ENCODE measurements around the gene PTPRS. TPM values are rescaled to one million over a fixed set of nuclear protein-coding genes. Genes with fewer than 3 reads are reported as not detected.

PTPRS gene
- polyA plus RNA-seq, 1 donor (not counting 4 experiments of a cell fraction or from before 2014, with no cell fraction given) = 2.5 TPM

DNA sequence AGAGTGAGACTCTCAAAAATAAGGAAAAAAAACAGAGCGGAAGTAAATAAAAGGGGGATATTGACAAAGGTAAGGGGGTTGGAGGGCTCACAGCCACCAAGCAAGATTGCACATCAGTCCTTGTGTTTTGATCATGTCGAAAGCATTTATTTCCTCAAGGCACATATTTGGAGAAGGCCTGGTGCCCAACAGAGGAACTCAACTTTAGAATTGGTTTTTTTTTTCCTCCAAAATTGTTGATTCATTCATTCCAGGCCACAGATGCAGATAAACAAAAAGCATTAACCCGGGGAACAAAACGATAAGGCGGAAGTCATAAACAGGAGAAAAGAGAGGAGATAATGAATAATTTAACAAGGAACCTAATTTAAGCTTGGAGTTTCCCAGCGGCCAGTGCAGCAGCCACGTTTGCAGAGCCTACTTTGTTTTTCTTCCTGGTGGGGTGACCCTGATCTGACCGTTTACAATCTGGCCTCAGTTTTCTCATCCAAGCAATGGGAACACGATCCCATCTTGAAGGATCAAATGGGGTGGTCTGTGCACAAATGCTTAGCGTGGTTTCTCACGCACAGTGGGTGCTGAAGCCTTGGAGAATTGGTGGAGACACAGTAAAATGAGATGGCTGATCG, 2.1 kb upstream of the PTPRS start:
- dilution Hi-C loops (cut with MboI; ENCODE audit: extremely low pct_ligation_motif_present, low sequenced_read_pairs) = no loop called here
- Histone ChIP-seq H3K36me3 (ENCODE audit: control insufficient read depth in 2 of 2, extremely low read depth in 1 of 2, insufficient read depth in 2 of 2, low read length in 2 of 2) (no peaks in the 10 kb centered on the region), H3K4me3 (ENCODE audit: control insufficient read depth in 2 of 3, extremely low read depth in 1 of 3, insufficient read depth in 2 of 3, low read depth in 1 of 3, low read length in 3 of 3) (no peak overlapping the region), H3K4me1 (ENCODE audit: control insufficient read depth, extremely low read depth, insufficient read depth, low read length) (peaks cover 19% of the 10 kb centered on the region), H2AFZ (ENCODE audit: control insufficient read depth, low read length) (no peak overlapping the region), H3K79me2 (ENCODE audit: control insufficient read depth, insufficient read depth, low read length) (no peaks in the 10 kb centered on the region), H3K4me2 (ENCODE audit: control insufficient read depth, extremely low read depth, insufficient read depth, low read depth, low read length) (no peak overlapping the region), H3K27me3 (ENCODE audit: control insufficient read depth, extremely low read depth, insufficient read depth, low read length) (peaks cover 22% of the 10 kb centered on the region), H3K9ac (ENCODE audit: control insufficient read depth, extremely low read depth, insufficient read depth, low read length) (no peak overlapping the region), H3K9me1 (ENCODE audit: control insufficient read depth, extremely low read depth, insufficient read depth, low read length) (no peaks in the 10 kb centered on the region), H3K27ac (ENCODE audit: control insufficient read depth, insufficient read depth, low read length) (no peak overlapping the region), H3K9me3 (ENCODE audit: control insufficient read depth, low read depth, low read length) (no peaks in the 10 kb centered on the region), H4K20me1 (ENCODE audit: control insufficient read depth, extremely low read depth, insufficient read depth, low read length) (no peaks in the 10 kb centered on the region)
- FAIRE-seq (no peak), DNase-seq (ENCODE audit: low read depth, low spot score) (no peak)
- no peak for TF ChIP-seq EZH2 (IDR thresholded peaks at IDR 0.05; ENCODE audit: low read length)
- TF ChIP-seq, protein P1, sequence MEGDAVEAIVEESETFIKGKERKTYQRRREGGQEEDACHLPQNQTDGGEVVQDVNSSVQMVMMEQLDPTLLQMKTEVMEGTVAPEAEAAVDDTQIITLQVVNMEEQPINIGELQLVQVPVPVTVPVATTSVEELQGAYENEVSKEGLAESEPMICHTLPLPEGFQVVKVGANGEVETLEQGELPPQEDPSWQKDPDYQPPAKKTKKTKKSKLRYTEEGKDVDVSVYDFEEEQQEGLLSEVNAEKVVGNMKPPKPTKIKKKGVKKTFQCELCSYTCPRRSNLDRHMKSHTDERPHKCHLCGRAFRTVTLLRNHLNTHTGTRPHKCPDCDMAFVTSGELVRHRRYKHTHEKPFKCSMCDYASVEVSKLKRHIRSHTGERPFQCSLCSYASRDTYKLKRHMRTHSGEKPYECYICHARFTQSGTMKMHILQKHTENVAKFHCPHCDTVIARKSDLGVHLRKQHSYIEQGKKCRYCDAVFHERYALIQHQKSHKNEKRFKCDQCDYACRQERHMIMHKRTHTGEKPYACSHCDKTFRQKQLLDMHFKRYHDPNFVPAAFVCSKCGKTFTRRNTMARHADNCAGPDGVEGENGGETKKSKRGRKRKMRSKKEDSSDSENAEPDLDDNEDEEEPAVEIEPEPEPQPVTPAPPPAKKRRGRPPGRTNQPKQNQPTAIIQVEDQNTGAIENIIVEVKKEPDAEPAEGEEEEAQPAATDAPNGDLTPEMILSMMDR (optimal IDR thresholded peaks at IDR 0.05 in 1 of 3, IDR thresholded peaks at IDR 0.05 in 1 of 3, conservative IDR thresholded peaks at IDR 0.05 in 1 of 3; ENCODE audit: extremely low read depth in 1 of 3, insufficient read depth in 2 of 3, low read length in 3 of 3) = no peak

DNA sequence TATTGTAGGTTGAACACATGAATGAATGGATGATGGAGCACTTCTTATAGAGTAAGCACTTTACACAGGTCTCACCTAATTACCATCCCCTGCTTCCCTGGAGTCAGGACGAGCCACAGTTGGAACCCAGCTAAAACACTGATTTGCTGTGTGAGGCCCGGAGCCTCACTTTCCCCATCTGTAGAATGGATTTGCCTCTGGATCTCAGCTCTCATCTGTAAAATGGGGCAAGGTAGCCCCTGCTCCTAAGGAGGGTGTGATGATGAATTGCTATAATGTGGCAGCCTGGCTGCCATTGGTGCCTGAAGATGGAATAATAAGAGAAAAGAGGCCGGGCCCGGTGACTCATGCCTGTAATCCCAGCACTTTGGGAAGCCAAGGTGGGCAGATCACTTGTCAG, 1.4 kb upstream of the PTPRS start:
- TF ChIP-seq, protein P1 (optimal IDR thresholded peaks at IDR 0.05 in 1 of 3, IDR thresholded peaks at IDR 0.05 in 1 of 3, conservative IDR thresholded peaks at IDR 0.05 in 1 of 3; ENCODE audit: extremely low read depth in 1 of 3, insufficient read depth in 2 of 3, low read length in 3 of 3) = no peak
- no peak for TF ChIP-seq EZH2 (IDR thresholded peaks at IDR 0.05; ENCODE audit: low read length)
- Histone ChIP-seq H3K9me1 (ENCODE audit: control insufficient read depth, extremely low read depth, insufficient read depth, low read length) (no peaks in the 10 kb centered on the region), H3K4me2 (ENCODE audit: control insufficient read depth, extremely low read depth, insufficient read depth, low read depth, low read length) (no peak overlapping the region), H3K4me3 (ENCODE audit: control insufficient read depth in 2 of 3, extremely low read depth in 1 of 3, insufficient read depth in 2 of 3, low read depth in 1 of 3, low read length in 3 of 3) (no peak overlapping the region), H3K27me3 (ENCODE audit: control insufficient read depth, extremely low read depth, insufficient read depth, low read length) (peaks cover 30% of the 10 kb centered on the region), H3K9me3 (ENCODE audit: control insufficient read depth, low read depth, low read length) (no peaks in the 10 kb centered on the region), H2AFZ (ENCODE audit: control insufficient read depth, low read length) (no peak overlapping the region), H3K9ac (ENCODE audit: control insufficient read depth, extremely low read depth, insufficient read depth, low read length) (no peak overlapping the region), H3K27ac (ENCODE audit: control insufficient read depth, insufficient read depth, low read length) (no peak overlapping the region), H4K20me1 (ENCODE audit: control insufficient read depth, extremely low read depth, insufficient read depth, low read length) (no peaks in the 10 kb centered on the region), H3K4me1 (ENCODE audit: control insufficient read depth, extremely low read depth, insufficient read depth, low read length) (peaks cover 19% of the 10 kb centered on the region), H3K79me2 (ENCODE audit: control insufficient read depth, insufficient read depth, low read length) (no peaks in the 10 kb centered on the region), H3K36me3 (ENCODE audit: control insufficient read depth in 2 of 2, extremely low read depth in 1 of 2, insufficient read depth in 2 of 2, low read length in 2 of 2) (no peaks in the 10 kb centered on the region)
- FAIRE-seq (no peak), DNase-seq (ENCODE audit: low read depth, low spot score) (no peak)
- dilution Hi-C loops (cut with MboI; ENCODE audit: extremely low pct_ligation_motif_present, low sequenced_read_pairs) = no loop called here

Measured in keratinocyte (primary cell).